Activated CD8-positive, alpha-beta memory T cell treated with anti-CD3 and anti-CD28 coated beads for 24 hours (primary cell): ENCODE data around the gene NRARP.

Source experiments
- DNase-seq: peaks from one replicate; pipeline ENCODE4 v3.0.0-alpha.2; 2020

The NRARP gene

DNA sequence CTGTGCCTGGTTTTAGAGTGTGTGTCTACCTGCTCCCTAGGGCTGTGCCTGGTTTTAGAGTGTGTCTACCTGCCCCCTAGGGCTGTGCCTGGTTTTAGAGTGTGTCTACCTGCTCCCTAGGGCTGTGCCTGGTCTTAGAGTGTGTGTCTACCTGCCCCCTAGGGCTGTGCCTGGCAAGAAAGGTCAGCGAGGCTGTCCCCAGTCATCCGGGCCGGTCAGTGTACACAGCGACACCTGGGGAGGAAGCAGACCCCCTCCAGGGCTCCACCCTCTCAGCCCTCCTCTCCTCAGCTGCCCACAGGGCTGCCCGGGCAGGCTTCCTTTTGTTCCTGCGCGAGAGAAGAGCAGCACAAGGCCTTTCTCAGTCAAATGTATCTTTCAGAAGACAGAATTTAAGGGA, 4.1 kb downstream of the NRARP start:
- peak; percentile 55 for DNase-seq

DNA sequence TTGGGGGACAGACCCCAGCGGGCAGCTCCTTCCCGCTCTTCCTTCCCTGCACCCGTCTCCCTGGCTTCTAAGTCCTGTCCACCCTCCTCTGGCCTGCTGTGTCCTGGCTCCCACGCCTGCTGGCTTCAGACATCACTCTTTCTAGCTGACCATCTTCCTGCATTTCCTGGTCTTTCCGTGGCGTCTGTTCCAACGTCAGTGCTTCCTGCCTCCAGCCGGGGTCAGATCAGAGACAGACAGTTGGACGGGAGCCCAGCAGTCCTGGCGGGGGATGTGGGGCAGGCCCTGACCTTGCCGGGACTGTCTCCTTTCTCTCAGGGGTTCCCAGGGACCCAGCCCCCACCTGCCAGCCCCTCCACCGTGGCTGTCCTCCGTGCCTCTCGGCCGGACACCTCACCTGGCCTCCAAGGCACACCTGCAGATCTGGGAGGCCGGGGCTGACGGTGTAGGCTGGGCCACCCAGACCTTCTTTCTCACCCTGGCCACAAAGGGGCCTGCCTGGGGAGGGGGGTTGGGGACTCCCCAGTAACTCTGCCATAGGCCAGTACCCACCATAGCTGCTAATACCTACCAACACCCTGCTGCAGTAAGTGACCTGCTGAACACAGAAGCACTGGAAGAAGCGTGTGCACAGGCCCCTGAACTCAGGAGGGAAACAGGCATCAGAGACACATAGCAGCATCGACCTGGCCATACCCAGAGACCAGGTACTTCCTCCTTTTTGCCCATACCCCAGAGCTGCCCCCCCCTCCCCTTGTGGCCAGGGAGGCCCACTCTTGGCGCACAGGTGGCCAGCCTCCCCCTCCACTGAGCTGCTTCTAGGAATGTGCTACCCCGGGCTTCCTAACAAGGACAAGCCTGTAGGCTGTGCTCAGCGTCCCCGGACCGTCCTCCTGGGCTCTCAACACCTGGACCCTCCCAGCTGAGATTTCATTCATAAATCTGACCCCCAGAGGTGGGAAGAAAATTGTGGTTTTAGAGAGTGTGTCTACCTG, 5.1 kb downstream of the NRARP start:
- peak; percentile 53 for DNase-seq

DNA sequence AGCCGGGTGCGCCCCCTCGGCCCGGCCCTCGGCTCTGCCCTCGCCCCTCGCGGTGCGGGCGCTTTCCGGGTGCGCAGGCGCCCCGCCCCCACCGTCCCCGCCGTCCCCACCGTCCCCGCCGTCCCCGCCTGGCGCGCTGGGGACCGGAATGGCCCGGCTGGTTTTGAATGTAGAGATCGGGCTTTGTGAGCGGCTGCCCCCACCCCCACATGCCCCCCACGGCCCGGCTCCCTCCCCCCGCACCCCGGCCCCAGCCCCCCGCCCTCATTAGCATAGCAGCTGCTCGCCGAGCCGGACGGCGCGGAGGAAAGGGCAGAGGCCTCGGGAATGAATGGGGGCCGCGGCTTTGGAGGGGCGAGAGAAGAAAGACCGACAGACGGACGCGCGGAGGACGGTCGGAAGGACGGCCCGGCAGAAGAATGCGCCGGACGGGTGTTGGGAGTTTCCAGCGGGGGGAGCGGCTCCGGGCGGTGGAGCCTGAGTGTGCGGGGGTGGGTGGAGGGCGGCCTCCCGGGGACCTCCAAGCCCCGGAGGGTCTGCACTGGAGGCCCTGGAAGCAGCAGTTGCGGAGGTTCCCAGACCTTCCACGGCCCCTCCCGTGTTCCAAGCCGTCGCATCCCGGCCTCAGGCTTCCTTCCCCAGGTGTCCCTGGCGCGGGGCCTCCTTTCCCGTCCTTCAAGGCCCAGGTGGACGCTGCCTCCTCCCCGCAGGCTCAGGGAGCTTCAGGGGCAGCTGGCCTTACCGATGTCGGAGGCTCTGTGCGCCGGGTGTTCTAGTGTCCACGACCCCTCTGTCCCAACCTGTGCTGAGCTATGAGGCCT, 6.0 kb downstream of the NRARP start:
- peak; percentile 57 for DNase-seq

DNA sequence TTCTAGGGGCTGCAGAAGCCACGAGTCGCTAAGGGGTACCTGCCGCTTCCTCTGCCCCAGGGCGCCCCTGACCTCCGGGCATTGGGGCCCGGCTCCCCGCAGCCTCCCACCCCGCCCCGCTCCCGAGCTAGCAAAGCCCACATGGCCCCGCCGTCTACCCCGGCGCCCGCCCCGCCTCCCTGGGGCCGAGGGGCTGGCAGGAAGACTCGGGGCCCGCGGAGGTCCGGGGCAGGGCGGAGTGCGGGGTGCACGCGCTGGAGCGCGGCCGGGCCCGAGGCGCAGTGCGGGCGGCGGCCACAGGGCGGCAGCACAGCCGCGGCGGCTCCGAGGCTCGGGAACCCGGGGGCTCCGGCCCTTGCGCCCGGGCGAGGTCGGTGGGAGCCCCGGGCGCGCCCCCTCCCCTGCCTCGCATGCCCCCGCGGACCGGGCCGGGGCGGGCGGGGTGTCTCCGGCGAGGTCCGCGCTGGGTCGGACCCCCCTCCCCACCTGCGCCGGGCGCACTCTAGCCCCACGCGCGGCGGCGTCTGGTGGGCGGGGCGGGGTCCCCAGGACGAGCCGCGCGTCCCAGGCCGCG, 6.7 kb downstream of the NRARP start:
- peak; percentile 84 for DNase-seq

DNA sequence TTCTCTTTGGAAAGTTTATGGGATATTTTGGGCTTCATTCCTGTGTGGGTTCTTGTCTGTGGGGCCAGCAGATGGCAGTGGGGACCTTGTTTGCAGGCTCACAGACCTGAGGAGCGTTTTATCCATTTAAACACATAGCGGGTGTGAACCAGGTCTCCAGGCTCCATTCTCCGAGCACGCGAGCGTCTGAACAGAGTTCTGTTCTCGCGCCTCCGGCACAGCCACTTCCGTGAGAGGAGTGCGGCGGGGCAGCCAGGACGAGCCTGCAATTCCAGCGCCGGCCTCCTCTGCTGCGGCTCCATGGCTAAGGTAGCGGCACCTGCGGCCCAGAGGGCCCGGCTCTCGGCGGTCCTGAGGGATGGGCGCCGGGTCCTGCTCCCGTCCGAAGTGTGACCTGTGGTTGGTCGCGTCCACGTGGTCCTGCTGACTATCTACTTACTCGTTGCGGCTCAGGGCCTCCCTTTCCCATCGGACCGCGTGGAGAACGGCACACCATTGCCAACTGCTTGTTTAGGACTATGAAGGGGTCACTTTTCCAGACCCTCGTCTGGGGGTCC, 7.3 kb downstream of the NRARP start:
- DNase-seq: no peak

DNA sequence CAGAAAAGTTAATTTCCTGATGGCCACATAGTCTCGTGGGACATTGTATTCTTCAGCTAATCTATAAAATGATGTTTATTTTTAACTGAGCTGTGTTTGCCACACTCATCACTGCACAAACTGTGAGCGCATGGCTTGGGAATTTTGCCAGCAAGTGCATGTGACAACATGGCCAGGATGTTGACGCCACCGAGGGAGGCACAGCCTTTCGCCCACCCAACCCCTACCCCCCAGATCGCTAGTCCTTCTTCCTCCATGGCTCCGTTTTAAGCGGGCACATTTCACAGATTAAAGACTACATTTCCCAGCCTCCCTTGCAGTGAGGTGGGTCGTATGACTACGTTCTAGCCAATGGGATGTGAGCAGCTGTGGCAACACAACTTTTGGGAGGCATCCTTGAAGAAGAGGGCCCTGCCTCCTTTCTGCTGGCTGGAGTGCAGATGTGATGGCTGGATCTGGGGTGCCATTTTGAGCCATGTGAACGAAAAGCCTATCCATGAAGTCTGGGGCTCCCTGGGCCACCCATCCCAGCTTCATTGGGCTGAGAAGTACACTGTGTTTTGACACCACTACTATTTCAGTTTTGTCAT, 7.9 kb downstream of the NRARP start:
- peak; percentile 54 for DNase-seq

DNA sequence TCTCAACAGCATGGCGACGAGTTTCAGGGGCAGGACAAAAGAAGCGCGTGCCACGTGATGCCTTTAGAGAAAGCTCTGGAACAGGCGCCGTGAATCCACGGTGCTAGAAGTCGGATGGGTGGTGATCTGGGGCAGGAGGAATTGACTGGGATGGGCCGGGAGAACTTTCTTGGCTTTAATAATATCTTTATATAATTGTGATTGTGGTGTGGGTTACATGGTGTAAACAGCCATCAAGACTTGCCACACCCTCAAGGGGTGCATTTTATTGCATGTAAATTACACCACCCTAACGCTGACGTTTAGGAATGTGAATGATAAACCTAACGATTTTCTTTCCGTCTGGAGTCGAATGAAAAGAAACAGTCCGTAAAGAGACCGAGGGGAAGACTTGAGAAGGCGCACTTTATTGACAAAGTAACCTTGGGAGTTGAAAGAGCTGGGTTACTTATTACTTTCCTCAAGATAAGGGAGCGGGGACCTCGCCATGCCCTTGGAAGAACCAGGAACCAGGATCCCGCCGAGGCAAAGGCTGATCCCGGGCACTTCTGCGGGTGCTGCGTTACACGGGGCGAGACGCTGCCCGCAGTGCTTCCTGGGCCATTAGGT, 8.5 kb downstream of the NRARP start:
- no peak for DNase-seq

DNA sequence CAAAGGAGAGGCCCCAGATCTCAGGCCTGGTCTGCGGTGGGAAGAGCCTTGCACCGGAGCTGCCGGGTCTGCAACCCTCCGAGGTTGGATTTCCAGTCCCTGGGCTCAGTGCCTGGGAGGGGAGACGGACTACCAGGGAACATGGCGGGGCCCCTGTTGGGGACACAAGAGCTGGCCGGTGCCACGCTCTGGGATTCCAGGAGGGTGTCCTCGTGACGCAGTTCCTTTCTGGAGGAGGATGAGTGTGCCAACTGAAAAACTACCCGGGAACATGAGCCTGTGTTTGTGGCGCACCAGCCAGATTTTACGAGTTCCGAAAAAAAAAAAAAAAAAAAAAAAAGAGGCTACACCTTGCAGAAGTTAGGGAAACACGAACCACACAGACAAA, 9.0 kb downstream of the NRARP start:
- no peak for DNase-seq

DNA sequence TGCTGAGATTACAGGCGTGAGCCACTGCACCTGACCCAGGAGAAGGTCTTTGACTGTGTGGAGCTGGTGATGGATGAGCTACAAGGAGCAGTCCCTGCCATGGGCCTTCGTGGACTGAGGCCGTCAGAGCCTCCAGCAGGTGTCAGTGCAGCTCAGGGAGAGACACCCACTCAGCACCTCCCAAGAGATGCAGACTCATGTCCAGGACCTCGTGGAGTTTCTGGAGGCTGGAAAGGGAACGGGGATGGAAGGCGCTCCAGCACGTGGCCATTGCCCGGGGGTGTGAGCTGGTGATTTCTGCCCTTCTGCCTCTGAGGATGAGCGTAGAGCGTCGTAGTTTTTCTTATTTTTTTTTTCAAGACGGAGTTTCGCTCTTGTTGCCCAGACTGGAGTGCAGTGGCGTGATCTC, 15.1 kb downstream of the NRARP start:
- no peak for DNase-seq

DNA sequence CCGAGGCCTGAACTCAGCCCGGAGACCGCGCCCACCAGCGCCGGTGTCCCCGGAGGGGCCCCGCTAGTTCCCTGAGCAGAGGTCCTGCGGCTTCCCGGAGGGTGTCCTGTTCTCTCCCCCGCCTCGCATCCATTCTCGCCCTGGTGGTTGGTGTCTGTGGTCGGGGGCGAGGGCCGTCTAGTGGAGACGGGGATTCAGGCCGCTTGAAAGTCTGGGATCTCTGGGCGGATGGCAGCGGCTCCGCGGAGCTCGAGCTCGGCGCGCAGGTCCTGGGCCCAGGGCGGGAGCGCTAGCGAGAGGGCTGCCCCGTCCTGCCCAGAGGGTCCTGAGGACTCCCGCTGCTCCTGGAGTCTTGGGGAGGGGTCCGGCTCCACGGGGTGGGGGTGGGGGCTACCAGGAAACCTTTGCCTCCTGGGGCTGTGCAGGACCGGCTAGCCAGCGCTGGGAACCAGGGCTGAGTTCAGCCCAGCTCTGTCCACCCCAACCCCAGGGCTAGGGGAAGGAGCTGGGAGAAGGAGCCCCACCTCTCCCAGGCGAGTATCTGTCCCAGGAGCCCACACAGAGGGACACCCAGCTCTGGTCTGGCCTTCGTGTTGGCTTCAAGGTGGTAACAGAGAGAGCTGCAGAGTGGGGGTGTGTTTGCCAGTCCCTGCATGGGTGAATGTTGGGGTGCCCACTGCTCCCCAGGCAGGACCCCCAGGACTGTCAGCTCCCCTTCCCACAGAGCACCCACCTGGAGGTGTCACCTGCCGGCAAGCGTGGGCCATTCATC, 20.5 kb downstream of the NRARP start:
- DNase-seq: no peak

DNA sequence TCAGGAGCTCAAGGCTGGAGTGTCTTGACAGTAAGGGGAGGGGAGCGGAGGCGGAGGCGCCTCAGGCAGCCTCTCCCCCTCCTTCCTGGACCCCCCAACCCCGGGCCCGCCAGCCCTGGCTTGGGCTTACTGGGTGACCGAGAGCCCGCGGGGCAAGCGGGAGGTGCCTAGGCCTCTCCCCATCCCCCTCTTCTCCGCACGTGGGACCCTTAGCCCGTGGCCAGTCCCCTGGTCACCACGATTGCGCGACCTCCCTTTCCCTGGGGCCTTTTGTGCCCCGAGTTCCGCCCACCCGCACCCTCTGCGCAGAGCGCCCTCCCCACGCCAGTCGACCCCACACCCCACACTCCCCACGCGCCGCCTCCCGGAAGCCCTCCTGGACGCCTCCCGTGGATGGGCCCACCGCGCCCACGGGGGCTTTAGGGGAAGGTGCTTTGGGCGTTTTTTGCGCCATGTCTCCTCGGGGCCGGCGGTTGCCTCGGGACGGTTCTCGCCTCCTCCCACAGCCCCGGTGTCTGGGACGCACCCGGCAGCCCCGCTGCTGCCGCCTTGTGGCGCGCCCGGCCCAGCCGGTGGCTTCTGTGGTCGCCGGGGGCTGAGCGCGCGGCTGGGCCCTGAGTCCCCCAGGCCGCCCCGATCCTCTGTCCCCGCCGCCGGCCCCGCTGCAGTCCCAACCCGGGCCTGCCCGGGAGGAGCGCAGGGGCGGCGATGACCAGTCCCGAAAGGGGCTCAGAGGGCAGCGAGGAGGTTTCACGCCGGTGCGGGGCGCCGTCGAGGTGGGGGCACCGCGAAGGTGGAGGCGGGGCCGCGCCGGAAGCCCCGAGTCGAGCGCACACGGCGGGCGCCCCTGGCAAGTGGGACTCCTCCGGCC, 21.4 kb downstream of the NRARP start:
- no peak for DNase-seq

DNA sequence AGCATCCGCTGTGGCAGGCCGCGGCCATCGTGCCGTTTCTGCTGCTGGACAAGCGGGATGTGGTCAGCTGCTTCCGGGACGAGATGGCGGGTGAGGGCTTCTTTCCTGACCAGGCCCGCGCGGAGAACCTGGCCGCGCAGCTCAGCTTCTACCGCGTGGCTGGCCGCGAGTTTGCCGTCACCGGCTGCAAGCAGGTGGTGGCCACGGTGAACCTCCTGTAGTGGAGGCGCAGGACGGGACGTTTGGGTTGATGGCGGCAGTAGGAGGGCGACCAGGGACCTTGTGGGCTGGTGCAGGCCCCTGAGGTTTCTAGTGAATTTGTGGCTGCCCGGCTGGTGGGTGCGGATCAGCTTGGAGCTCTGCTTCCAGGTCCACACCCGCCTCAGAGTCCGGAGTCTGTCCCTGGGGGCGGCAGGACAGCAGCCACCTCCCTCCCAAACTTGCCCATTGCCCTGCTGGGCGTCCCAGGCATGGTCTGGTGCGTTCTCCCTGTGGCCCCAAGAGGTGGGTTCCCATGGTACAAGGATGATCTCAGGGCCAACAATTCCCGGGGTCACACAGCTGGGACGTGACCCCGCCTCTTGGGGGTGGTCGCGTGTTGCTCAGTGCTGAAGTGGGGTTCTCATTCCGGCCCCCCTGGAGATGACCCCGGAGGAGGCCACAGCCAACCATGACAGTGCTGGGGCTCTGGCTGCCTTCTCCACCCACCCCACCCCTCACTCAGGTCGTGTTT, 22.2 kb downstream of the NRARP start:
- no peak for DNase-seq

DNA sequence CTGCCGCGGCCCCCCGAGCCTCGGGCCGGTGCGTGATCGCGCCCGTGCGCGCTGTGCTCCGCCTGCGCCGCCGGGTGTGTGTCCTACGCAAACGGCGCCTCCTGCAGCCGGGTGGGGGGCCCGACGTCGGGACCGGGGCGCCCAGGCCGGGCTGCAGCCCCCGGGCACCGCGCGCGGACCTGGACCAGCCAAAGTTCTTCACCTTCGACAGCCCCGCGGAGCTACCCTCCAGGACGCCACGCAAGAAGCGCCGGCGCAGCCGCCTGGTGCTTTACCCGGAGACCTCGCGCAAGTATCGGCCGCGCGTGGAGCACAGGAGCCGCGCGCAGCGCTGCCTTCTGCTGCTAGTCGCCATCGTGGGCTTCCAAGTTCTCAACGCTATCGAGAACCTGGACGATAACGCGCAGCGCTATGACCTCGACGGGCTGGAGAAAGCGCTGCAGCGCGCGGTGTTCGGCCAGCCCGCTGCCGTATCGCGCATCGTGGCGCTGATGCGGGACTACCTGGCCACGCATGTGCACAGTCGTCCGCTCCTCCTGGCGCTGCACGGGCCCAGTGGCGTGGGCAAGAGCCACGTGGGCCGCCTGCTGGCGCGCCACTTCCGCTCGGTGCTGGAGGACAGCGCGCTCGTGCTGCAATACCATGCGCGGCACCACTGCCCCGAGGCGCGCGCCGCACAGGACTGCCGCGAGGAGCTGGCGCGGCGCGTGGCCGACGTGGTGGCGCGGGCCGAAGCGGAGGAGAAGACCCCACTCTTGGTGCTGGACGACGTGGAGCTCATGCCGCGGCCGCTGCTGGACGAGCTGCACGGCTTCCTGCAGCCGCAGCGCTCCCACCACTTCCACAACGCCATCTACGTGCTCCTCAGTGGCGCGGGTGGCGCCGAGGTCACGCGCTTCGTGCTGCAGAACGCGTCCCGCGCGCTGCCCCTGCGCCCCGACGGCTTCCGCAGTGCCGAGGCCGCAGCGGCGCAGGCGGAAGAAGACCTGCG, 23.1 kb downstream of the NRARP start:
- no peak for DNase-seq

DNA sequence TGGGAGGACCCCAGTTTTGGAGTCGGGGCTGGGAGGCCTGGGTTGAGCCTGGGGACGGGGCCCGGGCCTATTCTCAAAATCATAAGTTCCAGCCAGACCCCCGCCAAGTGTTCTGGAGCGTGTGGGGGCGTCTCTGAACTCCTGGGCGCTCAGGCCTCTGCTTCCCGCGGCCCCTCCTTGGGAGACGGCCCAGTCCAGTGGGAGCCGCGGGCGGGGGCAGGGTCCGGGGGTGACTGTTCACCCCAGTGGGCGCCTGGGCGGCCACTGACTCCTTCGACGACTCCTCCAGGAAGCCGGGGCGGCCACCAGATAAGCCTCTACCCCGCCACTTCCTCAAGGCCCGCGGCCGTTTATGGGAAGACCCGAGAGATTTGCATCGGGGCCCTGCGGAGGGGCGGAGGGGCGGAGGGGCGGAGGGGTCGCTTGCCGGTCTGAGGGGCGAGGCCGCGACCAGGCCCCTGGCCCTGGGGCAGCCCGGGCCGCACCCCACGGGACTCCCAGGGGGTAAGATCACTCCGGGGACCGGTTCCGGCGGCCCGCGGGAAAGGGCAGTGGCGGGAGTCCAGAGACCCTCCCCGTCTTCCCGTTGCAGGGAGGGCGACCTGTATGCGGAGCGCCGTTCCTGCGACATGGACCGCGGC, 23.9 kb downstream of the NRARP start:
- DNase-seq: no peak

DNA sequence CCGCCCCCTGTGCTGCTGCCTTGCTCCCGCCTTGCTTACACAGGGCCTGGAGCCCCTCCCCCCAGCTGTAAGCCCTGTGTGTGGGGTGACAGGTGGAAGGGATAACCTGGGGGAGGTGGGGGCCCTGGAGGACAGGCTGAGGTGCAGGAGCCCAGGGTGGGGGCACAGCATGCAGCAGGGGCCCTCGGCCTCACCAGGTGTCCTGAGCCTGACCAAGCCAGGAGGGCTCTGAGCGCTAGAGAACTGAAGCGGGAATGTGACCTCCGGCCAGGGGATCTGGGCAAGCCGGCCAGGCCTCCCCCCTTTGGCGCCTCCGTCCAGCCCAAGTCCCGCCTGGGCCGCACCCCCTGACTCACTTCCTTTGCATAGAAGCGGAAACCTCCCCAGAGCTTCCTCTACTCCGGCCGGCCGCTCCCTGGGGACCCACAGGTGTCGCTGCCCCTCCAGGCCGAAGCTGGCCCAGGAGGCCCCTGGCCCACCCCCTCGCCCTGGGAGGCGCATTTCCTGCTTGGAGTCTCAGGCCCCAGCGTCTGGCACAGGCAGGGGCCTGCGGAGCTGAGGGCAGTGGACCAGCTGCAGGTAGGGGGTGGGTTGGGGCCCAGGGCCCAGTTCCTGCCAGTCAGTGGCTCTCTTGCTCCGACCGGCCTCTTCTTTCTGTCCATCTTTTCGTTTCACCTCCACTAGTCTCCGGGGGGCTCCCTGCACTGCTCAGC, 24.6 kb downstream of the NRARP start, which contains the start of gene TOR4A:
Gene TOR4A (plus strand): TSS at position 398 of the 713 bp plus-strand sequence. CDS start 964 bp downstream, outside the sequence.
- no peak for DNase-seq

DNA sequence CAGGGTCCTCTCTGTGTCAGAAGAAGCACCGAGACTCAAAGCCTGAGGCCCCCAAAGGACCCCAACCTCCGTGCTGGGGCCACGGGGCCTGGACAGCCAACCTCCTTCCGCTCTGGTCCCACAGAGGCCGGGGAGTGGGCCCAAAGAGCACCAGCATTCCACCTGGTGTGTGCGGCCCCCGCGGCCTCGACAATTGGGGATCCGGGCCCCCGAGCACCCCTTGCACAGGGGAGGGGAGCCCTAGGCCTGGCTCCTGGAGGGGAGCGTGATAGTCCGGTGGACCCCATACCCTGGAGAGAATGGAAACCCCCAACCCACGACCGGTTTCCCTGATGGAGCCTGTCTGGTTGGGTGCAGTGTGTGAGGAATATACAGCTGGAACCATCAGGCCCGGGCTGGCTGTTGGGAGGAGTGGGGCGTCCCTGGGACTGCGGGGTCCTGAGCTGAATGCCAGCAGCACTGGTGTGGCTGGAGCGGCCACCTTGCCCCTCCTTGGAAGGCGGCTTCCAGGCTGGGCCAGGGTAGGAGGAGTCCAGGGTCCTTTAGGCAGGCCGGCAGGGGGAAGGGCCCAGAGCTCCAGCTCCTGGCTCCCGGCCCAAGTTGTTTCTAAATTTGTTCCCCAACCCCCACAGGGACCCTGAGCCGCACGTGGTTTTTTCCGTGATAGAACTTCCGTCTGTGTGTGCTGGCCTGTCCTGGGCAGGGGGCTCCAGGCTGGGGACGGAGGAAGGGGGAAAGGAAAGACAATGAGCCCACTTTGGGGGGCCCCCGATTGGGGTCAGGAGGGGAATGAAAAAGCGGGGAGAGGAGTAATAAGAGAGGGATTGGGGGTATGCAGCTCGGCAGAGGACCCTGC, 25.4 kb downstream of the NRARP start:
- no peak for DNase-seq
